Esophagus muscularis mucosa (tissue), 3 donors: ENCODE results near the gene ALOX12B.

Experiments used
- POLR2A ChIP-seq: fragments of 450-650 bp; IDR thresholded peaks from one replicate; pipeline ENCODE4 v1.6.1; 2017; ENCODE audit warnings: antibody characterized with exemption, moderate library complexity, mild to moderate bottlenecking, low read depth
- POLR2AphosphoS5 ChIP-seq, 2 donors: sonication (generic); formaldehyde crosslinking; IDR thresholded peaks; one replicate each; pipeline ENCODE4 v1.6.1; 2017; ENCODE audit warnings: antibody characterized with exemption in 2 of 2
- TF ChIP-seq, protein P1 (sequence below), 3 experiments: fragments of 200-600 bp in 2 of 3; fragments of 450-650 bp in 1 of 3; sonication (generic) in 2 of 3; IDR thresholded peaks; one replicate each; pipeline ENCODE4 v1.5.1; 2017 to 2019; ENCODE audit warnings: antibody characterized with exemption in 3 of 3, mild to moderate bottlenecking in 2 of 3, moderate library complexity in 1 of 3

GRCh38 chr17:8123695-8124349 lies 36.3 kb upstream of the ALOX12B start, which contains the start of gene HES7:
- TF ChIP-seq, protein P1, sequence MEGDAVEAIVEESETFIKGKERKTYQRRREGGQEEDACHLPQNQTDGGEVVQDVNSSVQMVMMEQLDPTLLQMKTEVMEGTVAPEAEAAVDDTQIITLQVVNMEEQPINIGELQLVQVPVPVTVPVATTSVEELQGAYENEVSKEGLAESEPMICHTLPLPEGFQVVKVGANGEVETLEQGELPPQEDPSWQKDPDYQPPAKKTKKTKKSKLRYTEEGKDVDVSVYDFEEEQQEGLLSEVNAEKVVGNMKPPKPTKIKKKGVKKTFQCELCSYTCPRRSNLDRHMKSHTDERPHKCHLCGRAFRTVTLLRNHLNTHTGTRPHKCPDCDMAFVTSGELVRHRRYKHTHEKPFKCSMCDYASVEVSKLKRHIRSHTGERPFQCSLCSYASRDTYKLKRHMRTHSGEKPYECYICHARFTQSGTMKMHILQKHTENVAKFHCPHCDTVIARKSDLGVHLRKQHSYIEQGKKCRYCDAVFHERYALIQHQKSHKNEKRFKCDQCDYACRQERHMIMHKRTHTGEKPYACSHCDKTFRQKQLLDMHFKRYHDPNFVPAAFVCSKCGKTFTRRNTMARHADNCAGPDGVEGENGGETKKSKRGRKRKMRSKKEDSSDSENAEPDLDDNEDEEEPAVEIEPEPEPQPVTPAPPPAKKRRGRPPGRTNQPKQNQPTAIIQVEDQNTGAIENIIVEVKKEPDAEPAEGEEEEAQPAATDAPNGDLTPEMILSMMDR (IDR thresholded peaks at IDR 0.05), result no peak
- no peak for TF ChIP-seq POLR2A
- TF ChIP-seq POLR2AphosphoS5 (IDR thresholded peaks at IDR 0.05), result no peak
